ENCODE measurements around the gene LIMS3. TPM values are rescaled to one million over a fixed set of nuclear protein-coding genes. Genes with fewer than 3 reads are reported as not detected.
"Not testable (repeated sequence)": the region's sequence is repeated elsewhere in the genome, so short reads cannot be mapped to it uniquely, and the experiment has no call there.

Gene LIMS3
- 1 to 10 TPM; 3.3 TPM for total RNA-seq

- DNase-seq; H3K27me3 Mint-ChIP-seq; H3K9me3 Mint-ChIP-seq; intact Hi-C loops (cut with micrococcal nuclease); CTCF ChIA-PET; H3K4me1 Mint-ChIP-seq (ENCODE audit: low read depth); H3K36me3 Mint-ChIP-seq; H3K27ac Mint-ChIP-seq; POLR2A ChIA-PET; H3K4me3 Mint-ChIP-seq: not testable (repeated sequence)
Measured at GRCh38 chr2:109898462-109899336, at the start of gene LIMS3. LIMS3 (plus strand) TSS chr2:109898688; CDS start chr2:109898729, 41 bp downstream.

- CTCF ChIA-PET; H3K4me3 Mint-ChIP-seq; H3K4me1 Mint-ChIP-seq (ENCODE audit: low read depth); H3K36me3 Mint-ChIP-seq; intact Hi-C loops (cut with micrococcal nuclease); H3K27me3 Mint-ChIP-seq; POLR2A ChIA-PET; DNase-seq; H3K9me3 Mint-ChIP-seq; H3K27ac Mint-ChIP-seq: not testable (repeated sequence)
Measured at GRCh38 chr2:109871129-109871751, 27.2 kb upstream of the LIMS3 start.

DNA sequence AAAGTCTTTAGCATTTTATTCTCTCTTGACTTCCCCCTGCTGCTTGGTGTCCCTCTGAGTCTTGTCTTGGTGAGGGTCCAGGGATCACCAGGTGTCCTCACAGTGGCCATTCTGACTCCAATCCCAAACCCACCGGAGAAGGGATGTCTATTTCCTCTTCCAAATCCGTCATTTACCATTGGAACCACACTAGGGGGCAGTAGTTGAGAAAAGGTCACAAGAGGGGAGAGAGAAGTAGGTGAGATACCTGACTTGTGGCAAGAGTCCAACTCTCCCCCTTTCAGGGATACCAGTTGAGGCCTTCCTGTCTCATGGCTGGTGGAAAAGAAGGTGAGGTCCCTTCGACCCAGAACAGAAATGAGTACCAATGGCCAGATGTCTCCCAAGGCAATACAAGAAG is 21.9 kb upstream of the LIMS3 start:
- H3K36me3 Mint-ChIP-seq; H3K4me3 Mint-ChIP-seq; H3K27me3 Mint-ChIP-seq; H3K9me3 Mint-ChIP-seq; DNase-seq; POLR2A ChIA-PET; H3K27ac Mint-ChIP-seq; H3K4me1 Mint-ChIP-seq (ENCODE audit: low read depth); intact Hi-C loops (cut with micrococcal nuclease); CTCF ChIA-PET: not testable (repeated sequence)

GRCh38 chr2:109882112-109882511 is 16.4 kb upstream of the LIMS3 start:
- POLR2A ChIA-PET; H3K36me3 Mint-ChIP-seq; H3K27ac Mint-ChIP-seq; H3K4me1 Mint-ChIP-seq (ENCODE audit: low read depth); DNase-seq; H3K4me3 Mint-ChIP-seq; H3K27me3 Mint-ChIP-seq; intact Hi-C loops (cut with micrococcal nuclease); CTCF ChIA-PET; H3K9me3 Mint-ChIP-seq: not testable (repeated sequence)

DNA sequence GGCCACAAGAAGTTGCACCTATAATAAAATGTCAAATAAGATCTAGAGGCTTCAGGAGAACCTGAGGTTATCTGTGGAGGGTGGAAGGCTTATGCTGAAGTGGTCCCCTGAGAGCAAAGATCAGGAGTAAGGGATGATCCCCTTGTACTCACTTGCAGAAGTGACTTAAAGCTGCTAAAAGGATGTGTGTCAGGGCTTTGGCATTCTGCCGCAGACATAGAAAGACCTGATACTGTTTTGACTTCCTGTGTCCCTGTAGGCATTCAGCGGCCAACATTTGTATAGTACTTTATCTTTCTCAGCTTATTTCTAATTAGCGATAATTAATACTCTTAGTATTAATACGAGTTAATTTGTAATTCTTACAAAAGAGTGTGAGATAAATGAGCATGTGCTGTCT is 10.1 kb upstream of the LIMS3 start:
- intact Hi-C loops (cut with micrococcal nuclease); CTCF ChIA-PET; H3K27me3 Mint-ChIP-seq; H3K9me3 Mint-ChIP-seq; POLR2A ChIA-PET; DNase-seq; H3K27ac Mint-ChIP-seq; H3K4me1 Mint-ChIP-seq (ENCODE audit: low read depth); H3K36me3 Mint-ChIP-seq; H3K4me3 Mint-ChIP-seq: not testable (repeated sequence)

GRCh38 chr2:109889909-109890308 is 8.6 kb upstream of the LIMS3 start:
- POLR2A ChIA-PET, H3K4me3 Mint-ChIP-seq: not testable (repeated sequence)

DNA sequence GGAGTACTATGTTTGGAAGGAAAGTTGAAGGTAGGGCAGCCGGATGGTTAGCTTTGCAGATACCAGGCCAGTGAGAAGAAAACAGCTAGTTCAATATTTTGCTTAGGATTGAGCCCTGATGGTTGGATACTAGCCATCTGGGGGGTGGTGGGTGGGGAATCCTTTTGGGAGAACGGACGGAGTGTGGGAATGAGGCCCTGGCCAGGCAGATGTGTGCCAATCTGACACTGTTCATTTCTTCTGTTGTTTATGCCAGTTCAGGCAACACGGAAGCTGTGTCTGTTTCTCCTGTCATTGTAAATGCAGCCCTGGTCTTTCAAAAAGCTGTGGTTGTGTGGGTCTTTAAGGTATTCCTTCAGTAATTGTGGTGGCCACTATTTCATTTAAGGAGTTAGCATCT is 7.5 kb upstream of the LIMS3 start:
- H3K27me3 Mint-ChIP-seq; intact Hi-C loops (cut with micrococcal nuclease); H3K27ac Mint-ChIP-seq; H3K4me1 Mint-ChIP-seq (ENCODE audit: low read depth); DNase-seq; POLR2A ChIA-PET; H3K9me3 Mint-ChIP-seq; CTCF ChIA-PET; H3K36me3 Mint-ChIP-seq; H3K4me3 Mint-ChIP-seq: not testable (repeated sequence)

More at GRCh38 chr2:109889909-109890308, 8.6 kb upstream of the LIMS3 start:
- H3K27ac Mint-ChIP-seq; intact Hi-C loops (cut with micrococcal nuclease); H3K9me3 Mint-ChIP-seq; H3K4me1 Mint-ChIP-seq (ENCODE audit: low read depth); H3K36me3 Mint-ChIP-seq; H3K27me3 Mint-ChIP-seq; DNase-seq; CTCF ChIA-PET: not testable (repeated sequence)

- POLR2A ChIA-PET, H3K36me3 Mint-ChIP-seq, H3K4me3 Mint-ChIP-seq: not testable (repeated sequence)
Measured at GRCh38 chr2:109893736-109894135, 4.8 kb upstream of the LIMS3 start.

DNA sequence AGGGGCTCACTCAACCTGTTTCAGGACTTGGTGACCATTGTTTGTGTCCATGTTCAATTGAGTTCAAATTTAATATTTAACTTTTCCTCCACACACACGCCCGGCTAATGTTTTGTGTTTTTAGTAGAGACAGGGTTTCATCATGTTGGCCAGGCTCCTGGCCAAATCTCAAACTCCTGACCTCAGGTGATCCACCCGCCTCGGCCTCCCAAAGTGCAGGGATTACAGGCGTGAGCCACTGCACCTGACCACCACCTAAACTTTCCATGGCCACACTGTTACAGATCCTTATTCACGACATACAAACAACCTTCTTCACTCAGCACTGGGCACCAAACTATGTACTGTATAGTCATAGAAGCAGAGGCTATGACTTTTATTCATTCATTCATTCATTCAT is 4.3 kb upstream of the LIMS3 start:
- H3K9me3 Mint-ChIP-seq; CTCF ChIA-PET; H3K36me3 Mint-ChIP-seq; POLR2A ChIA-PET; intact Hi-C loops (cut with micrococcal nuclease); H3K4me1 Mint-ChIP-seq (ENCODE audit: low read depth); H3K4me3 Mint-ChIP-seq; H3K27me3 Mint-ChIP-seq; DNase-seq; H3K27ac Mint-ChIP-seq: not testable (repeated sequence)

More at GRCh38 chr2:109893736-109894135, 4.8 kb upstream of the LIMS3 start:
- H3K9me3 Mint-ChIP-seq; H3K27ac Mint-ChIP-seq; CTCF ChIA-PET; intact Hi-C loops (cut with micrococcal nuclease); DNase-seq; H3K4me1 Mint-ChIP-seq (ENCODE audit: low read depth); H3K27me3 Mint-ChIP-seq: not testable (repeated sequence)

- H3K9me3 Mint-ChIP-seq; H3K4me3 Mint-ChIP-seq; intact Hi-C loops (cut with micrococcal nuclease); DNase-seq; H3K36me3 Mint-ChIP-seq; H3K27ac Mint-ChIP-seq; POLR2A ChIA-PET; CTCF ChIA-PET; H3K27me3 Mint-ChIP-seq; H3K4me1 Mint-ChIP-seq (ENCODE audit: low read depth): not testable (repeated sequence)
Measured at GRCh38 chr2:109895090-109895869, 3.2 kb upstream of the LIMS3 start.

GRCh38 chr2:109896212-109896611 is 2.3 kb upstream of the LIMS3 start:
- H3K27ac Mint-ChIP-seq; H3K36me3 Mint-ChIP-seq; H3K4me3 Mint-ChIP-seq; POLR2A ChIA-PET; DNase-seq; H3K4me1 Mint-ChIP-seq (ENCODE audit: low read depth); H3K9me3 Mint-ChIP-seq; intact Hi-C loops (cut with micrococcal nuclease); H3K27me3 Mint-ChIP-seq; CTCF ChIA-PET: not testable (repeated sequence)

DNA sequence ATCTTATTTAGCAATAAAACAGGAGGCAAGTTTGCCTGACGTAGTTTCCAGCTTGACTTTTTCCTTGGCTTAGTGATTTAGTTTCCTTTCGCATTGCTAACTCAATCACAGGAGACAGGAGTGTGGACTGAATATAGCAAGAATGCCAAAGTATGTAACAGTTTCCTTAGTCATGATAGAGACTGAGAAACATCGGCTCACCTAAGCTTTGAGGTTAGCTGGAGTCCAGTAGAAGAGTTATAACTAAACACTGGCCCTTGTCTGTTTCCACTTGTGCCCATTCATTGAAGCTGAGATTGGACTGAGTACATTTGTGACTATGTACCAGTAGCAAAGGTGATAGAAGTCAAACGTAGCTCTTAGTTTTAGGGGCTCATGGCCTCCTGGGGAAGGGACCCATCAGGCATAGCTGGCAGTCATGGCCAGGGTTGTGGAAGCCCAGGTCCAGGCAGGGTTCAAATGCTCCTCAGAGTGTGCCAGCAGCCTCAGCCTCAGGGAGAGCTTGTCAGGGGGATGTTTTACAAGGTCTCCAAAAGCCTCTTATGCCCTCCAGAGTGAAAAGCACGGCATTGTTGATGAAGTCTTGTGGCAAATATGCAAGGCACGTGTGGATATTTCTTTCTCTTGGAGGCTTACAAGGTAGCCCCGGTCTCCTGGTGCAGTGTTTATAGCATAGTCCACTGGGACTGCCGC is 573 bp upstream of the LIMS3 start:
- H3K27me3 Mint-ChIP-seq; CTCF ChIA-PET; H3K36me3 Mint-ChIP-seq; H3K27ac Mint-ChIP-seq; H3K4me3 Mint-ChIP-seq; H3K9me3 Mint-ChIP-seq; POLR2A ChIA-PET; intact Hi-C loops (cut with micrococcal nuclease); DNase-seq; H3K4me1 Mint-ChIP-seq (ENCODE audit: low read depth): not testable (repeated sequence)

Measured in activated CD4-positive, alpha-beta memory T cell treated with anti-CD3 and anti-CD28 coated beads for 36 hours (primary cell).